ENCODE data around the gene ATP6V1G2. TPM values are rescaled to one million over a fixed set of nuclear protein-coding genes. Genes with fewer than 3 reads are reported as not detected.
"Not testable (repeated sequence)": the region's sequence is repeated elsewhere in the genome, so short reads cannot be mapped to it uniquely, and the experiment has no call there.

The ATP6V1G2 gene
- polyA plus RNA-seq, 2 donors, result 0.32 to 0.49 TPM

DNA sequence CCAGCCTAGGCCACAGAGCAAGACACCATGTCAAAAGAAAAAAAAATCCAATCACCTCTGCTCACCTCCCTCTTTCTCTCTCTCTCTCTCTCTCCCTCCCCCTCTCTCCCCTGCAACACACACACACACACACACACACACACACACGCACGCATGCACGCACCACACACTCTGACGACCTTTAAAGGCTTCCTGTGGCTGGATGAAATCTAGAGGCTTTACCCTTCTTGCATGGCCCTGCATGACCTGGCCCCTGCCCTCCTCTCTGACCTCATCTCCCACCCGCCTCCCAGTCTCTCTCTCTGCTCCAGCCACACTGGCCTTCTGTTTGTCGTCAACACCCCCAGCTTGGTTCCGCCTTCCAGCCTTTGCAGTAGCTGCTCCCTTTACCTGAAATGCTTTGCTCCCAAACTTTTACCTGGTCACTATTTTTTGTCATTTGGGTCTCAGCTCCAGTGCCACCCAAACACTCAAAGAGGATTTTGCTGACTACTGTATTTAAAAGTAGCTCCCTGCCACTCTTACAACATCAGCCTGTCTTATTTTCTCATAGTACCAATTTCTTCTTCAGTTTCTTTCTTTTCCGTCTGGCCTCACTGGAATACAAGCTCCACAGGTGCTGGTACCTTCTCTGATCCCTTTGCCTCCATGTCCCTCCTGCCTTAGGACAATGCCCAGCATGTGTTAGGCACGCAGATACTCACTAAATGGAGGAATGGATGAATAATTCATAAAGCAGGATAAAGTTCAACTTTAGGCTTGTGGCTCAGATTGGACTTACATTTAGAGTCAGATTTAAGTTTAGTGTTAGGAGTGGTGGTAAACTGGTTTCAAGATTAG, 21.3 kb upstream of the ATP6V1G2 start:
- Histone ChIP-seq H3K36me3 (ENCODE audit: control insufficient read depth in 2 of 2, insufficient read depth in 2 of 2, low read length in 1 of 2) (no peaks in the 10 kb centered on the region), H3K27ac (ENCODE audit: low read depth in 2 of 2, low read length in 1 of 2) (no peak overlapping the region)
- 43 to 44% methylated on average over 9 of the region's 9 CpGs for WGBS, 2 donors

DNA sequence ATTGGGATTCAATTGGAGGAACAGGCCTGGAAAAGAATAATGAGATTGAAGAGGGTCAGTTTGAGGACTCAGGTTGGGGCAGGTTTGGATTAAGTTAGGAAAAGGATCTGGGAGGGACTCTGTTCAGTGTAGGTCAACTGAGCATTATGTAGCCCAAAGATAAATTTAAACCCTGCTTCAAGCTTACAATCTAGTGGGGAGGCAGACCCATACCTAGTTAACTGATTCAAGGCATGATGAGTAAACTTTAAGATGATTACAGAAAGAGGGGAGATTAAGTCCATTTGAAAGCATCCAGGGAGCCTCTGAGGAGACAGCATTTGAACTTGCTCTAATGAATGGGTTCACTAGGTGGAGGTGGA, 14.3 kb upstream of the ATP6V1G2 start:
- no peaks in the 10 kb centered on the region for H3K27me3 ChIP-seq (ENCODE audit: control insufficient read depth in 1 of 2, insufficient read depth in 2 of 2, low read length in 2 of 2)
- peaks cover 0 to 29% of the 10 kb centered on the region in 2 donors for H3K36me3 ChIP-seq (ENCODE audit: control insufficient read depth in 2 of 2, insufficient read depth in 2 of 2, low read length in 1 of 2)
- peaks cover 0 to 5% of the 10 kb centered on the region in 2 donors for H3K4me1 ChIP-seq (ENCODE audit: control insufficient read depth in 2 of 2, insufficient read depth in 2 of 2, low read length in 1 of 2)
- no peaks in the 10 kb centered on the region for H3K9me3 ChIP-seq (ENCODE audit: control insufficient read depth in 2 of 2, insufficient read depth in 1 of 2, low read depth in 1 of 2, low read length in 1 of 2)
- no peak overlapping the region for H3K4me3 ChIP-seq (ENCODE audit: low read depth in 1 of 2, low read length in 2 of 2)
- no peak overlapping the region for H3K27ac ChIP-seq (ENCODE audit: low read depth in 2 of 2, low read length in 1 of 2)

More for the DNA sequence above, 21.3 kb upstream of the ATP6V1G2 start:
- Histone ChIP-seq H3K9me3 (ENCODE audit: control insufficient read depth in 2 of 2, insufficient read depth in 1 of 2, low read depth in 1 of 2, low read length in 1 of 2) (no peaks in the 10 kb centered on the region), H3K4me1 (ENCODE audit: control insufficient read depth in 2 of 2, insufficient read depth in 2 of 2, low read length in 1 of 2) (peaks cover 0 to 2% of the 10 kb centered on the region in 2 donors), H3K4me3 (ENCODE audit: low read depth in 1 of 2, low read length in 2 of 2) (no peak overlapping the region), H3K27me3 (ENCODE audit: control insufficient read depth in 1 of 2, insufficient read depth in 2 of 2, low read length in 2 of 2) (no peaks in the 10 kb centered on the region)

DNA sequence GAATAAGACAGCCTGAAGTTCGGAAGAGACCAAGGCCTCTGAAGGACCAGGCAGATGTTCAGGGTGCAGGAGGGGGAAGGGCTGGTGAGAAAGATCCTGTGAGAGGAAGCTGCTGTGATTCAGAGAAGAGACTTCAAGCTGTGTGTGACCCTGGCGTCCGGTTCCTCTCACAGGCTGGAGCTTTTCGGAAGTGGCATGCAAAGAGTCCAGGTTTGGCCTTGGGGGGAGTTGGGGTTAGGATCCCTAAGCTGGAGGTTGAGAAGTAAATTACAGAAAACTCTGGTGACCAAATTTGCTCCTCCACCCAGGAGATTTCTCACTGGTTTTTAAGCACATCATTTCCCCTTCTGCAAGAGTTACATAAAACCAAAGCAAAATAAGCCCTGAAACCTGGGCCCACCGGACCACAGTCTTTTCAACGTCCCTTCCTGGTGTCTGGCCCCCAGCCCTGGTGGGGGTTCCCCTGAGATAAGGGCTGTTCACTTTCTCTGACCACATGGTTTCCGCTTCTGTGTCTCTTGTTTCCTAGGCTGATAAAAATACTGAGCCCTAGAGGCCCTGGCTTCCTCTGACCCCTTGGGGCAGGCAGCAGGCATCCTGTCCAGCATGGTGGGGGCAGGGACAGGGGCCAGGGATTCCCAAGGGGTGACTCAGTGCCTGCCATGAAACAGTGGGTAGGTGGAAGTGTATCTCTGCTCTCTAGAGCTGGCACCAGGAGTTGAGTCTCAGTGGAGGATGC, 13.7 kb upstream of the ATP6V1G2 start:
- WGBS, 2 donors, result 54 to 61% methylated on average over 7 of the region's 7 CpGs
- no peaks in the 10 kb centered on the region for H3K9me3 ChIP-seq (ENCODE audit: control insufficient read depth in 2 of 2, insufficient read depth in 1 of 2, low read depth in 1 of 2, low read length in 1 of 2)
- peaks cover 0 to 29% of the 10 kb centered on the region in 2 donors for H3K36me3 ChIP-seq (ENCODE audit: control insufficient read depth in 2 of 2, insufficient read depth in 2 of 2, low read length in 1 of 2)
- no peak overlapping the region for H3K4me3 ChIP-seq (ENCODE audit: low read depth in 1 of 2, low read length in 2 of 2)
- peak overlapping the region in 1 of 2 donors; percentile 35 for H3K27ac ChIP-seq (ENCODE audit: low read depth in 2 of 2, low read length in 1 of 2)
- no peaks in the 10 kb centered on the region for H3K27me3 ChIP-seq (ENCODE audit: control insufficient read depth in 1 of 2, insufficient read depth in 2 of 2, low read length in 2 of 2)
- H3K4me1 ChIP-seq (ENCODE audit: control insufficient read depth in 2 of 2, insufficient read depth in 2 of 2, low read length in 1 of 2), result peaks cover 0 to 5% of the 10 kb centered on the region in 2 donors

DNA sequence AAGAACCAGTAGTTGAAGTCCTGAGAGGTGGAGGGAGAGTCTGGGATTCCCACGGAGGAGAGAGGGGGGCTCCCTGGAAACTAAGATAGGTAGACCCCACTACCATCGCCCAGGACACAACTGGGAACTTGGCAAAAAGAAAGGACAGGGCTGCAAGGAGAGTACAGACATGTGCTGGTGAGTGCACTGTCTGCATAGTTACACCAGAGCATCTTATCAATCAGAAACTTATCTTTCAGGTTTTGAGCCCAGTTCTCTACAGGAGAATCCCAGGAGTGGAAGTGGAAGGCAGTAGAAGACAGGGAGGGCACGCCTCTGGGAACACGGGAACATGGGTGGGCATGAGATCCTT, 13.2 kb upstream of the ATP6V1G2 start:
- H3K9me3 ChIP-seq (ENCODE audit: control insufficient read depth in 2 of 2, insufficient read depth in 1 of 2, low read depth in 1 of 2, low read length in 1 of 2), result no peaks in the 10 kb centered on the region
- H3K4me3 ChIP-seq (ENCODE audit: low read depth in 1 of 2, low read length in 2 of 2), result no peak overlapping the region
- no peaks in the 10 kb centered on the region for H3K27me3 ChIP-seq (ENCODE audit: control insufficient read depth in 1 of 2, insufficient read depth in 2 of 2, low read length in 2 of 2)
- H3K27ac ChIP-seq (ENCODE audit: low read depth in 2 of 2, low read length in 1 of 2), result peak overlapping the region; percentile 35 to 38
- H3K36me3 ChIP-seq (ENCODE audit: control insufficient read depth in 2 of 2, insufficient read depth in 2 of 2, low read length in 1 of 2), result peaks cover 0 to 29% of the 10 kb centered on the region in 2 donors
- whole genome bisulfite sequencing, 2 donors, result 65 to 77% methylated on average over 4 of the region's 4 CpGs
- peaks cover 0 to 5% of the 10 kb centered on the region in 2 donors for H3K4me1 ChIP-seq (ENCODE audit: control insufficient read depth in 2 of 2, insufficient read depth in 2 of 2, low read length in 1 of 2)

DNA sequence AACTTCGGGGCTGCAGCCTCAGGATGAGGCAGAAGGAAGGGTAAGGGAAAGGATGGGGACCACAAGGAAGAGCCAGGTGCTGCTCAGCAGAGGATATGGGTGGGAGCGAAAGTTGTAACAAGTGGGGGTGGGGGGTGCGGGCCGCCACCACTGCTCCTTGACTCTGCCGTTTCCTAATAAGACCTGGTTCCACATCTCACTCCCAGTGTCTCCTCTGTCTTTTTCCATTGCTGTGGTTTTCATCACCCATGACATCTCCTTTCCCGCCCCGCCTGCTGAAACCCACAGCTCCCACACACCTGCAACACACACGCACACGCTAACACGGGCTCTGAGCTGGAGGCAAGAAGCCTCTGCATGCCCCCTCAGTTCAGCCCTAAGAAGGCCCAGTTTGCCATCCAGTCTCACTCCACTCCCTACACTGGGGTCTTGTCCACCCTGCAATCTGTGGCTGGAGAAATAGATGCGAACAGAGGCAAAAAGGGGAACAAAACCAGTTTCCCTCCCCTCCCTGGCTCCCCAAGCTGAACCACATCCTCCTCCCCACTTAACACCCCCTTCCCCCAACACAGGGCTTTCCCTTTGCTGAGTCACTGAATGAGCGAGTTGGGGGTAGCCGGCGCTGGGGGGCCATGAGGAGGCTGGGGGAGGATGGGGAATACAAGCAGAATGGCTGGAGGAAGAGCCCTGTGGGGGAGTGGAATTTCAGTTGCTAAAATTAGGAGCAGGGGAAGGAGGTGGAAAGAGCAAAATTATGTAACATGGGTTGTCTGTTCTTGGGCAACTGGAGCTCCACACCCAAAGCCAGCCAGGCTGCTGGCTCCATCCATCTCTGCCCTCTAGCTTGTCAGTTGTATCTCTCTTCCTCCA, 12.5 kb upstream of the ATP6V1G2 start:
- Histone ChIP-seq H3K4me1 (ENCODE audit: control insufficient read depth in 2 of 2, insufficient read depth in 2 of 2, low read length in 1 of 2) (peaks cover 0 to 5% of the 10 kb centered on the region in 2 donors), H3K27me3 (ENCODE audit: control insufficient read depth in 1 of 2, insufficient read depth in 2 of 2, low read length in 2 of 2) (no peaks in the 10 kb centered on the region), H3K9me3 (ENCODE audit: control insufficient read depth in 2 of 2, insufficient read depth in 1 of 2, low read depth in 1 of 2, low read length in 1 of 2) (no peaks in the 10 kb centered on the region), H3K4me3 (ENCODE audit: low read depth in 1 of 2, low read length in 2 of 2) (no peak overlapping the region), H3K36me3 (ENCODE audit: control insufficient read depth in 2 of 2, insufficient read depth in 2 of 2, low read length in 1 of 2) (peaks cover 0 to 31% of the 10 kb centered on the region in 2 donors), H3K27ac (ENCODE audit: low read depth in 2 of 2, low read length in 1 of 2) (peak overlapping the region; percentile 38 to 53)
- WGBS, 2 donors, result 65 to 78% methylated on average over 14 of the region's 14 CpGs

DNA sequence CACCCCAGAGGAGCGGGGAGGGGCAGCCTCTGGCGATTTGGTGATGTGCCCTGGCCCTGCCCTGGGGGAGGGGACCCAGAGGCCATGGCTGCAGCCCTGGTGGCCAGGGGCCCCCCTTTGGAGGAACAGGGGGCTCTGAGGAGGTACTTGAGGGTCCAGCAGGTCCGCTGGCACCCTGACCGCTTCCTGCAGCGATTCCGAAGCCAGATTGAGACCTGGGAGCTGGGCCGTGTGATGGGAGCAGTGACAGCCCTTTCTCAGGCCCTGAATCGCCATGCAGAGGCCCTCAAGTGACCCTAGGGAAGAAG, 11.9 kb upstream of the ATP6V1G2 start:
- Histone ChIP-seq H3K27me3 (ENCODE audit: control insufficient read depth in 1 of 2, insufficient read depth in 2 of 2, low read length in 2 of 2) (no peaks in the 10 kb centered on the region), H3K36me3 (ENCODE audit: control insufficient read depth in 2 of 2, insufficient read depth in 2 of 2, low read length in 1 of 2) (peaks cover 0 to 31% of the 10 kb centered on the region in 2 donors), H3K27ac (ENCODE audit: low read depth in 2 of 2, low read length in 1 of 2) (no peak overlapping the region), H3K4me1 (ENCODE audit: control insufficient read depth in 2 of 2, insufficient read depth in 2 of 2, low read length in 1 of 2) (peaks cover 0 to 5% of the 10 kb centered on the region in 2 donors), H3K9me3 (ENCODE audit: control insufficient read depth in 2 of 2, insufficient read depth in 1 of 2, low read depth in 1 of 2, low read length in 1 of 2) (no peaks in the 10 kb centered on the region), H3K4me3 (ENCODE audit: low read depth in 1 of 2, low read length in 2 of 2) (no peak overlapping the region)
- 84 to 87% methylated on average over 8 of the region's 8 CpGs for WGBS, 2 donors

DNA sequence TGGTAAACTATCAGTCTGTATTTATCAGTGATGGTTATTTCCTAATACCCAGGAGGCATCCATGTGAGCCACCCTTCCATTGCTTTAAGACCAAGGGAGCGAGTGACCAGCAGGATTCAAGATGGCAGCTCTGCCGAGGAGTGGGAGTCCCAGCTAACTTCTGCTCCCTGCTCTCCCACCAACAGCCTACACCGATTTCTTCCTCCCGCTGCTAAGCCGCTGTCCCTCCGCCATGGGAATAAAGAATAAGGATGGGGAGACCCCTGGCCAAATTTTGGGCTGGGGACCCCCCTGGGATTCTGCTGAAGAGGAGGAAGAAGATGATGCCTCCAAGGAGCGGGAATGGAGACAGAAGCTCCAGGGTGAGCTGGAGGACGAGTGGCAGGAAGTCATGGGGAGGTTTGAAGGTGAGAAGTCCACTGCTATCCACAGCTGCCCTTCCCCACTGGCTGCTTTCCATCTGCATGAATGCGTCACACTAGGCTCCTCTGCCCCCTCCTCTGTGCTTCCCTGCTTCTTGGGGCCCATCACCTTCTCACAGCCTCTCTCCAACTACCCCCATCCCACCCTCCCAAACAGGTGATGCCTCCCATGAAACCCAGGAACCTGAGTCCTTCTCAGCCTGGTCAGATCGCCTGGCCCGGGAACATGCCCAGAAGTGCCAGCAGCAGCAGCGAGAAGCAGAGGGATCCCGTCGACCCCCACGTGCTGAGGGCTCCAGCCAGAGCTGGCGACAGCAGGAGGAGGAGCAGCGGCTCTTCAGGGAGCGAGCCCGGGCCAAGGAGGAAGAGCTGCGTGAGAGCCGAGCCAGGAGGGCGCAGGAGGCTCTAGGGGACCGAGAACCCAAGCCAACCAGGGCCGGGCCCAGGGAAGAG, 11.3 kb upstream of the ATP6V1G2 start:
- peaks cover 0 to 31% of the 10 kb centered on the region in 2 donors for H3K36me3 ChIP-seq (ENCODE audit: control insufficient read depth in 2 of 2, insufficient read depth in 2 of 2, low read length in 1 of 2)
- H3K4me1 ChIP-seq (ENCODE audit: control insufficient read depth in 2 of 2, insufficient read depth in 2 of 2, low read length in 1 of 2), result peaks cover 0 to 5% of the 10 kb centered on the region in 2 donors
- no peak overlapping the region for H3K27ac ChIP-seq (ENCODE audit: low read depth in 2 of 2, low read length in 1 of 2)
- H3K4me3 ChIP-seq (ENCODE audit: low read depth in 1 of 2, low read length in 2 of 2), result no peak overlapping the region
- 74 to 78% methylated on average over 24 of the region's 24 CpGs for WGBS, 2 donors
- no peaks in the 10 kb centered on the region for H3K27me3 ChIP-seq (ENCODE audit: control insufficient read depth in 1 of 2, insufficient read depth in 2 of 2, low read length in 2 of 2)
- H3K9me3 ChIP-seq (ENCODE audit: control insufficient read depth in 2 of 2, insufficient read depth in 1 of 2, low read depth in 1 of 2, low read length in 1 of 2), result no peaks in the 10 kb centered on the region

DNA sequence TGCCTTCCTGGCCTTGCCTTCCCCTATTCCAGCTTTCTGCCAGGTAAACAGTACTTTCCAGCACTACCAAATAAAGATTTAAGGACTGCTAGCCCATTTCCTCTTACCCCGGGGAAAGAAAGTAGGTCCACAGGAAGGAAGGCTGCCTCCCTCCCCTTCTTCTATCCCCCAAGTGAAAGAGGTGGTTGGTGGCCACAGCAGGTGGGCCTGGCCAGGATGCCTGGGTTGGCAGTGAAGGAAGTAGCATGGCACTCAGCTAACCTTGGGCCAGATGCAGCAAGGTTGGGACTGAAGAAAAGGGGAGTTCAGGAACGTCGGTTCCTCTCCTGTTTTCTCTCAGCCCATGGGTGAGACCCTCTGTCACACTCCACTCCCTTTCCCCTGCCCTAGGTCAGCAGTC, 9.9 kb upstream of the ATP6V1G2 start:
- Histone ChIP-seq H3K9me3 (ENCODE audit: control insufficient read depth in 2 of 2, insufficient read depth in 1 of 2, low read depth in 1 of 2, low read length in 1 of 2) (no peaks in the 10 kb centered on the region), H3K27ac (ENCODE audit: low read depth in 2 of 2, low read length in 1 of 2) (no peak overlapping the region), H3K4me3 (ENCODE audit: low read depth in 1 of 2, low read length in 2 of 2) (no peak overlapping the region), H3K4me1 (ENCODE audit: control insufficient read depth in 2 of 2, insufficient read depth in 2 of 2, low read length in 1 of 2) (peaks cover 0 to 5% of the 10 kb centered on the region in 2 donors), H3K27me3 (ENCODE audit: control insufficient read depth in 1 of 2, insufficient read depth in 2 of 2, low read length in 2 of 2) (no peaks in the 10 kb centered on the region), H3K36me3 (ENCODE audit: control insufficient read depth in 2 of 2, insufficient read depth in 2 of 2, low read length in 1 of 2) (peaks cover 0 to 31% of the 10 kb centered on the region in 2 donors)
- 67 to 75% methylated on average over 3 of the region's 3 CpGs for WGBS, 2 donors

DNA sequence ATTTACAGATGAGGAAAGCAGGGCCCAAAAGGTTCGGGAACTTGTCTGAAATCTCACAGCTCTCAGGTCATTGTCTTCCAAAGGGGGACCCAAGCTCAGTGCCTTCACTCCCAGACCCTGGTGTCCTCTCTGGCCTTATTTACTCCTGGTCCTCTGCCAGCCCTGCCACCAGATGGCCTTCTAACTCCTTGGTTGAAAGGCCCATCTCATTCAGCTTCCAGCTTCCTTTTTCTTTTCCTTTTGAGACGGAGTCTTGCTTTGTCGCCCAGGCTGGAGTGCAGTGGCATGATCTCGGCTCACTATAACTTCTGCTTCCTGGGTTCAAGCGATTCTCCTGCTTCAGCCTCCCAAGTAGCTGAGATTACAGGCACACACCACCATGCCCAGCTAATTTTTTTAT, 5.0 kb upstream of the ATP6V1G2 start:
- H3K27me3 ChIP-seq (ENCODE audit: control insufficient read depth in 1 of 2, insufficient read depth in 2 of 2, low read length in 2 of 2); H3K4me1 ChIP-seq (ENCODE audit: control insufficient read depth in 2 of 2, insufficient read depth in 2 of 2, low read length in 1 of 2); H3K4me3 ChIP-seq (ENCODE audit: low read depth in 1 of 2, low read length in 2 of 2); H3K9me3 ChIP-seq (ENCODE audit: control insufficient read depth in 2 of 2, insufficient read depth in 1 of 2, low read depth in 1 of 2, low read length in 1 of 2); H3K27ac ChIP-seq (ENCODE audit: low read depth in 2 of 2, low read length in 1 of 2); H3K36me3 ChIP-seq (ENCODE audit: control insufficient read depth in 2 of 2, insufficient read depth in 2 of 2, low read length in 1 of 2): not testable (repeated sequence)
- 60 to 62% methylated on average over 4 to 5 of the region's 5 CpGs for WGBS, 2 donors

Data from esophagus (tissue), 2 donors.